ENCODE data around the gene SHISA7.

Gene SHISA7

DNA sequence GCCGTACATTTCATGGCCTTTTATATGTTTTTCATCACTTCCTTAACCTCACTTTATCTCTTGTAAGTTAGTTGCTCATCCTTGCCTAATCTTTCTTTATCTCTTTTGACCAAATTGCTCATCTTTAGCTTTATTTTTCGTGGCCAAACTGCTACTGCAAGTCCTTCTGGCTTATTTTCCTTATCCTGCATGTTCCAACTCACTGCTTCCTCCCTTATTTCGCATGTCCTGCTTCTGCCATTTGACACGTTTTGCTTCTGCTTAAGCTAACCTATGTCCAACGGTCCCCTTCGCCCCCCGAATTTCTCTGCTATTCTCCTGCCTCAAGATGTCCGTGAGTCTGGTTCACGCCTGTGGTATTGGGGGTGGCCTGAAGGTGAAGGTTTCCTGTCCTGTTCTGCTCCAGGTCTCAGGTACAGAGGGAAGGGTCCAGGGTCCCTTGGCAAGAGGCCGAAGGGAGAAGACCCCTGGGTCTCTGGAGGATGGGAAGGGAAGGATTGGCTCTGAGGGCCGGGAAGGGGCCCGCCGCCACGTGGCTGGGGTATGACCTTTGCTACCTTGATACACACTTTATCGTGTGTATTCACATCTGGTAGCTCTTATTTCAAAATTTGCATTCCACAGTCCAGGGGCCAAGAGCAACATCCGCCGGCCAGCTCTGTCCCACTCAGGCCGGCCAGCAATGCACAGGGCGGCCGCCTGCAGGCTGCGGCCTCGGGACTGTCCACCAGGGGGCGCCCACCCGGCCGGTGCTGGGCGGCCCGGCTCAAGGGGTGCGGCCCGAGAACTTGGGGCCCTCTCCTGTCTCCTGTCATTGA, 24.3 kb upstream of the SHISA7 start:
- H3K27ac ChIP-seq (ENCODE audit: extremely low read depth, low read depth, low read length): no peak overlapping the region
- no peaks in the 10 kb centered on the region for H3K36me3 ChIP-seq (ENCODE audit: control insufficient read depth in 2 of 2, insufficient read depth in 1 of 2, low read length in 2 of 2)
- no peak overlapping the region for H3K4me3 ChIP-seq (ENCODE audit: low read depth, low read length)
- H3K4me1 ChIP-seq (ENCODE audit: control insufficient read depth, insufficient read depth, low read length): no peaks in the 10 kb centered on the region
- ChIA-PET POLR2A (interaction anchor here (0.8 to 2.1 kb wide), 4 partner anchors 10 to 60 kb away, joined by 3 to 5 read pairs (median 4); partner anchors contain the start of gene UBE2S), CTCF (interaction anchor here (0.5 to 5.1 kb wide), 64 partner anchors 8 to 486 kb away, joined by 3 to 152 read pairs (median 5); partner anchors contain the start of genes CCDC106, FIZ1, KMT5C and NAT14)
- H3K9me3 ChIP-seq (ENCODE audit: control insufficient read depth, insufficient read depth, low read depth, low read length): no peaks in the 10 kb centered on the region
- TF ChIP-seq, protein P1, sequence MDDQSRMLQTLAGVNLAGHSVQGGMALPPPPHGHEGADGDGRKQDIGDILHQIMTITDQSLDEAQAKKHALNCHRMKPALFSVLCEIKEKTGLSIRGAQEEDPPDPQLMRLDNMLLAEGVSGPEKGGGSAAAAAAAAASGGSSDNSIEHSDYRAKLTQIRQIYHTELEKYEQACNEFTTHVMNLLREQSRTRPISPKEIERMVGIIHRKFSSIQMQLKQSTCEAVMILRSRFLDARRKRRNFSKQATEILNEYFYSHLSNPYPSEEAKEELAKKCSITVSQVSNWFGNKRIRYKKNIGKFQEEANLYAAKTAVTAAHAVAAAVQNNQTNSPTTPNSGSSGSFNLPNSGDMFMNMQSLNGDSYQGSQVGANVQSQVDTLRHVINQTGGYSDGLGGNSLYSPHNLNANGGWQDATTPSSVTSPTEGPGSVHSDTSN (CRISPR knock-in tag; IDR thresholded peaks at IDR 0.05): 0 out of 2 replicates have a peak, but pooled peaks have one; percentile 42
- TF ChIP-seq ZNF664 (tag by site-specific recombination; IDR thresholded peaks at IDR 0.05) (no peak), ZFHX2 (tag by site-specific recombination; conservative IDR thresholded peaks at IDR 0.05) (no peak), ZNF514 (tag by site-specific recombination; IDR thresholded peaks at IDR 0.05) (no peak), ZNF423 (tag by site-specific recombination; IDR thresholded peaks at IDR 0.05) (no peak), ZNF354C (tag by site-specific recombination; IDR thresholded peaks at IDR 0.05; ENCODE audit: borderline replicate concordance, low read depth) (no peak), ZNF155 (tag by site-specific recombination; IDR thresholded peaks at IDR 0.05) (no peak), KLF8 (tag by site-specific recombination; IDR thresholded peaks at IDR 0.05) (peak; percentile 35; the same call in 1 of the 2 replicates), ZNF677 (tag by site-specific recombination; IDR thresholded peaks at IDR 0.05) (no peak), GLIS1 (tag by site-specific recombination; IDR thresholded peaks at IDR 0.05) (0 out of 2 replicates have a peak, but pooled peaks have one; percentile 9), MYNN (tag by site-specific recombination; IDR thresholded peaks at IDR 0.05; ENCODE audit: borderline replicate concordance) (no peak), ZNF221 (tag by site-specific recombination; IDR thresholded peaks at IDR 0.05; ENCODE audit: borderline replicate concordance) (no peak), ZBTB20 (tag by site-specific recombination; IDR thresholded peaks at IDR 0.05) (no peak), ZNF394 (tag by site-specific recombination; IDR thresholded peaks at IDR 0.05; ENCODE audit: borderline replicate concordance) (no peak), ZNF140 (tag by site-specific recombination; IDR thresholded peaks at IDR 0.05) (no peak), KLF7 (tag by site-specific recombination; IDR thresholded peaks at IDR 0.05; ENCODE audit: borderline replicate concordance) (peak; percentile 50; the same call in 1 of the 2 replicates), WT1 (tag by site-specific recombination; IDR thresholded peaks at IDR 0.05) (no peak), ZNF19 (tag by site-specific recombination; IDR thresholded peaks at IDR 0.05; ENCODE audit: low read depth) (no peak), ZNF777 (tag by site-specific recombination; IDR thresholded peaks at IDR 0.05; ENCODE audit: borderline replicate concordance) (no peak), SP7 (tag by site-specific recombination; IDR thresholded peaks at IDR 0.05) (0 out of 2 replicates have a peak, but pooled peaks have one; percentile 22), ZNF521 (tag by site-specific recombination; IDR thresholded peaks at IDR 0.05) (no peak), ZNF560 (tag by site-specific recombination; IDR thresholded peaks at IDR 0.05; ENCODE audit: borderline replicate concordance) (no peak), BCL11A (tag by site-specific recombination; IDR thresholded peaks at IDR 0.05; ENCODE audit: low read depth) (0 out of 2 replicates have a peak, but pooled peaks have one; percentile 18), ZNF404 (tag by site-specific recombination; IDR thresholded peaks at IDR 0.05) (no peak), ZNF555 (tag by site-specific recombination; conservative IDR thresholded peaks at IDR 0.05) (no peak), ZNF138 (tag by site-specific recombination; IDR thresholded peaks at IDR 0.05; ENCODE audit: borderline replicate concordance) (no peak)
- TF ChIP-seq, protein P2, sequence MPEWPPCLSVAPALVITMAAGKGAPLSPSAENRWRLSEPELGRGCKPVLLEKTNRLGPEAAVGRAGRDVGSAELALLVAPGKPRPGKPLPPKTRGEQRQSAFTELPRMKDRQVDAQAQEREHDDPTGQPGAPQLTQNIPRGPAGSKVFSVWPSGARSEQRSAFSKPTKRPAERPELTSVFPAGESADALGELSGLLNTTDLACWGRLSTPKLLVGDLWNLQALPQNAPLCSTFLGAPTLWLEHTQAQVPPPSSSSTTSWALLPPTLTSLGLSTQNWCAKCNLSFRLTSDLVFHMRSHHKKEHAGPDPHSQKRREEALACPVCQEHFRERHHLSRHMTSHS (tag by site-specific recombination; IDR thresholded peaks at IDR 0.05): no peak
- TF ChIP-seq, protein P3, sequence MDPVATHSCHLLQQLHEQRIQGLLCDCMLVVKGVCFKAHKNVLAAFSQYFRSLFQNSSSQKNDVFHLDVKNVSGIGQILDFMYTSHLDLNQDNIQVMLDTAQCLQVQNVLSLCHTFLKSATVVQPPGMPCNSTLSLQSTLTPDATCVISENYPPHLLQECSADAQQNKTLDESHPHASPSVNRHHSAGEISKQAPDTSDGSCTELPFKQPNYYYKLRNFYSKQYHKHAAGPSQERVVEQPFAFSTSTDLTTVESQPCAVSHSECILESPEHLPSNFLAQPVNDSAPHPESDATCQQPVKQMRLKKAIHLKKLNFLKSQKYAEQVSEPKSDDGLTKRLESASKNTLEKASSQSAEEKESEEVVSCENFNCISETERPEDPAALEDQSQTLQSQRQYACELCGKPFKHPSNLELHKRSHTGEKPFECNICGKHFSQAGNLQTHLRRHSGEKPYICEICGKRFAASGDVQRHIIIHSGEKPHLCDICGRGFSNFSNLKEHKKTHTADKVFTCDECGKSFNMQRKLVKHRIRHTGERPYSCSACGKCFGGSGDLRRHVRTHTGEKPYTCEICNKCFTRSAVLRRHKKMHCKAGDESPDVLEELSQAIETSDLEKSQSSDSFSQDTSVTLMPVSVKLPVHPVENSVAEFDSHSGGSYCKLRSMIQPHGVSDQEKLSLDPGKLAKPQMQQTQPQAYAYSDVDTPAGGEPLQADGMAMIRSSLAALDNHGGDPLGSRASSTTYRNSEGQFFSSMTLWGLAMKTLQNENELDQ (tag by site-specific recombination; IDR thresholded peaks at IDR 0.05; ENCODE audit: low read depth): no peak
- TF ChIP-seq, protein P4, sequence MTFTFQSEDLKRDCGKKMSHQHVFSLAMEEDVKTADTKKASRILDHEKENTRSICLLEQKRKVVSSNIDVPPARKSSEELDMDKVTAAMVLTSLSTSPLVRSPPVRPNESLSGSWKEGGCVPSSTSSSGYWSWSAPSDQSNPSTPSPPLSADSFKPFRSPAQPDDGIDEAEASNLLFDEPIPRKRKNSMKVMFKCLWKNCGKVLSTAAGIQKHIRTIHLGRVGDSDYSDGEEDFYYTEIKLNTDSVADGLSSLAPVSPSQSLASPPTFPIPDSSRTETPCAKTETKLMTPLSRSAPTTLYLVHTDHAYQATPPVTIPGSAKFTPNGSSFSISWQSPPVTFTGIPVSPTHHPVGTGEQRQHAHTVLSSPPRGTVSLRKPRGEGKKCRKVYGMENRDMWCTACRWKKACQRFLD (tag by site-specific recombination; IDR thresholded peaks at IDR 0.05): no peak
- TF ChIP-seq, protein P5, sequence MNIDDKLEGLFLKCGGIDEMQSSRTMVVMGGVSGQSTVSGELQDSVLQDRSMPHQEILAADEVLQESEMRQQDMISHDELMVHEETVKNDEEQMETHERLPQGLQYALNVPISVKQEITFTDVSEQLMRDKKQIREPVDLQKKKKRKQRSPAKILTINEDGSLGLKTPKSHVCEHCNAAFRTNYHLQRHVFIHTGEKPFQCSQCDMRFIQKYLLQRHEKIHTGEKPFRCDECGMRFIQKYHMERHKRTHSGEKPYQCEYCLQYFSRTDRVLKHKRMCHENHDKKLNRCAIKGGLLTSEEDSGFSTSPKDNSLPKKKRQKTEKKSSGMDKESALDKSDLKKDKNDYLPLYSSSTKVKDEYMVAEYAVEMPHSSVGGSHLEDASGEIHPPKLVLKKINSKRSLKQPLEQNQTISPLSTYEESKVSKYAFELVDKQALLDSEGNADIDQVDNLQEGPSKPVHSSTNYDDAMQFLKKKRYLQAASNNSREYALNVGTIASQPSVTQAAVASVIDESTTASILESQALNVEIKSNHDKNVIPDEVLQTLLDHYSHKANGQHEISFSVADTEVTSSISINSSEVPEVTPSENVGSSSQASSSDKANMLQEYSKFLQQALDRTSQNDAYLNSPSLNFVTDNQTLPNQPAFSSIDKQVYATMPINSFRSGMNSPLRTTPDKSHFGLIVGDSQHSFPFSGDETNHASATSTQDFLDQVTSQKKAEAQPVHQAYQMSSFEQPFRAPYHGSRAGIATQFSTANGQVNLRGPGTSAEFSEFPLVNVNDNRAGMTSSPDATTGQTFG (tag by site-specific recombination; IDR thresholded peaks at IDR 0.05; ENCODE audit: borderline replicate concordance): no peak
